SHP77 treated with DMSO at 0.1 percent for 48 hours (cell line): ENCODE data around the gene ZNF823.
"Not testable (repeated sequence)": the region's sequence is repeated elsewhere in the genome, so short reads cannot be mapped to it uniquely, and the experiment has no call there.

ENCODE experiments used
- DNase-seq: peaks from one replicate; lab custom pipeline; 2025; lab: John Stamatoyannopoulos, UW

ZNF823 gene

DNA sequence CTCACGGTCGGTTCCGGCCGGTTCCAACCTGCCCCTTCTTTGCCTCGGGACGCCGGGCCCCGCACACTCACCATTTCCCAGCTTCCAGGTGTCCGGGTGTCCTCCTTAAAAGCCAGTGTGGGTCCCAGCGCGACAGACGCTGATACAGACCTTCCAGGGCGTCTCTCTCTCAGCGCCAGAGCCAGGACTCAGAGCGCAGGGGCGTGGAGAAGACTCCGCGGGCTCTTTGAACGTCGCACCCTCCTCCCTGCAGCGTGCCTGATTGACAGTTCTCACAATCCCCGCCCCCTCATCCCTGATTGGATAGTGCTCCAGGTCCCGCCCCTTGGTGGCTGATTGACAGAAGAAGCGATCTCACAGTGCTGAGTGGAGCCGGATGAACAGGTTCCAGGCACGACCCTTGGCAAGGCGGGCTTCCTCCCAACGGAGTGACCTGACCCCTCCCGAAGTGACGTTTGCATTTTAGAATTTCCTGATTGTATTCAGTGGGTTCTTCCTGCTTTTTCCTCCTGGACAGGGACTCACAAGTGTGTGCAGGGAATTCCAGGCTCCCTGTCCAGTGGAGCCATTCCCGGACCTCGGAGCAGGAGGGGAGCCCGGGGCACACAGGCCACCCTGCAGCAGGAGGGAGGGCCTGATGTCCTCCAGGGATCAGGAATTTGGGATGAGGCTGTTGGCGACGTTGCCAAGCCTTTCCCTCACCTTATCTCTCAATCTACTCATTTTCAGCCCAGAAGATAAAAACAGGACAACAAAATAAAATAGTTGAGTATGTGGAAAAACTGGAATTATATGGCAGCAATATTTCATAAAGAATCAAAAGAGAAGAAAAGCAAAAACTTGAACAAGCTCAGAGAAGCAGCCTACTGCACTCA, at the start of gene ZNF823:
Gene ZNF823, minus strand, starts transcription at position 201 of the 875 bp plus-strand sequence. Its CDS starts 127 bp downstream, at position 74.
- DNase-seq: peak; percentile 94

DNA sequence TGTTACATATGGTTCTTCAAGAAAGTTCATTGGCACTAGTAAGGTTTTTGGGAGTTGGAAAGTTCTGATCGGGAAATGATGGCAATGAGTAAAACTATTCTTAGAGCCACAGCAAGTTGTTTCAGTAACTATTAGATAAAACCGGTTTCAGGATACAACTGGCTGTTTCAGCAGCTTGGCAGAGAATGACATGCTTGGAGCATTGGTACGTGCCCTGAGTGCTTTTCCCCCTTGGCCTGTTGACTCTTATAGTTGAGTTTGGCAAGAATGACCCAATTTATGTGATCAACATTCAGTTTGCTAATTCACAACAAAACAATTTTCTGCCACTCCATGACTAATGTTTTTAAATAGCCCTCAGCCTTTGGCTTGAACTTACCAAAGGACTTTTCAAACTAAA, 48.8 kb upstream of the ZNF823 start:
- DNase-seq: no peak

DNA sequence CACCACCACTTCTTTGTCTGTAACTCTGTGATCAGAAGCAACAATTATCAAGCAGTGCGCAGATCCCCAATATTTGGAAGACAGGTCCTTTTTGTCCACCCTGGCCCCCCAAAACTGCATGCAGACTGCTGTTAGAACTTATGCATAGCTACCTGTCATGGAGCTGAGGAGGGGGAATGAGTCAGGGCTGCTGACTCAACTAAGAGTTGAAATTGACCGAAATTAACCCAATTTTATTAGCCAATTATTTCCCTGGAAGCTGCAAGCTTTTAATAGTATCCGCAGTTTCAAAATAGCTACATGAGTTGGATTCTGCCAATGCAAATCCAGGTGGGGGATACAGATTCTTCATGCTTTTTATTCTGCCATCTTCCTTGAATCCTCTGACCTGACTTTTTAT, 45.6 kb upstream of the ZNF823 start:
- DNase-seq: no peak

DNA sequence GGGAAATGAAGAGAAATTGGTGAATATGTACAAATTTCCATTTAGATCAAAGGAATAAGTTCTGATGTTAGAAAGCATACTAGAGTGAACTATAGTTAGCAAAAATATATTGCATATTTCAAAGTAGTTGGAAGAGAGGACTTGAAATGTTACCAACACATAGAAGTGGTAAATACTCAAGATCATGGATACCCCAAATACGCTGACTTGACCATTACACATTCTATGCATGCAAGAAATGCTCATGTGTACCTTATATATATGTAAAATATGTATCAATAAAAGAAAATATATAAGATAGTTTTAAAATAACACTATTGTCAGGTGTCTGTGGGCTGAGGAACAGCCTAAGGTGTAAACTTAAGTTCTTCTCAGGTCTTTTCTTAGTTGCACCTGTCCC, 45.0 kb upstream of the ZNF823 start:
- no peak for DNase-seq

DNA sequence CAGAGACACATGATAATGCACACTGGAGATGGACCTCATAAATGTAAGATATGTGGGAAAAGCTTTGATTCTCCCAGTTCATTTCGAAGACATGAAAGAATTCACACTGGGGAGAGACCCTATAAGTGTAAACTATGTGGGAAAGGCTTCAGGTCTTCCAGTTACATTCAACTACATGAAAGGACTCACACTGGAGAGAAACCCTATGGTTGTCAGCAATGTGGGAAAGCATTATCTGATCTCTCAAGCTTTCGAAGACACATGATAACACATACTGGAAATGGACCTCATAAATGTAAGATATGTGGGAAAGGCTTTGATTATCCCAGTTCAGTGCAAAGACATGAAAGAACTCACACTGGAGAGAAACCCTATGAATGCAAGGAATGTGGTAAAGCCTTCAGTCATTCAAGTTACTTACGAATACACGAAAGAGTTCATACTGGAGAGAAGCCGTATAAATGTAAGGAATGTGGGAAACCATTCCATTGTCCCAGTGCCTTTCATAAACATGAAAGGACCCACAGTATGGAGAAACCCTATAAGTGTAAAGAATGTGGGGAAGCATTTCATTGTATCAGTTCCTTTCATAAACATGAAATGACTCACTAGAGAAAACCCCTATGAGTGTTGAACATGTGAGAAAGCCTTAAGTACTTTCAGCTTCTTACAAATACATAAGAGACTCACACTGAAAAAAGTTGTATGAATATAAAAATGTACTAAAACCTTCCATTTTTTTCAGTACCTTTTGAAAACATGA, 42.7 kb upstream of the ZNF823 start:
- DNase-seq: no peak

DNA sequence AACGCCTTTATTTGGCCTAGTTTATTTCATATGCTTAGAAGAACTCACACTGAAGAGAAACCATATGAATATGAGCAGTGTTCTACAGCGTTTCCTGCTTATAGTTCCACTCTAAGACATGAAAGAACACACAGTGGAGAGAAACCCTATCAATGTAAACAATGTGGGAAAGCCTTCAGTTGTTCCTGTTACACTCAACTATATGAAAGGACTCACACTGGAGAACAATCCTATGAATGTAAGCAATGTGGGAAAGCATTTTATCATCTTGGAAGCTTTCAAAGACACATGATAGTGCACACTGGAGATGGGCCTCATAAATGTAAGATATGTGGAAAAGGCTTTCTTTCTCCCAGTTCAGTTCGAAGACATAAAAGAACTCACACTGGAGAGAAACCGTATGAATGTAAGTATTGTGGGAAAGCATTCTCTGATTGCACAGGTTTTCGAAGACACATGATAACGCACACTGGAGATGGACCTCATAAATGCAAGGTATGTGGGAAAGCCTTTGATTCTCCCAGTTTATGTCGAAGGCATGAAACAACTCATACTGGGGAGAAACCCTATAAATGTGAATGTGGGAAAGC, 41.8 kb upstream of the ZNF823 start:
- no peak for DNase-seq

DNA sequence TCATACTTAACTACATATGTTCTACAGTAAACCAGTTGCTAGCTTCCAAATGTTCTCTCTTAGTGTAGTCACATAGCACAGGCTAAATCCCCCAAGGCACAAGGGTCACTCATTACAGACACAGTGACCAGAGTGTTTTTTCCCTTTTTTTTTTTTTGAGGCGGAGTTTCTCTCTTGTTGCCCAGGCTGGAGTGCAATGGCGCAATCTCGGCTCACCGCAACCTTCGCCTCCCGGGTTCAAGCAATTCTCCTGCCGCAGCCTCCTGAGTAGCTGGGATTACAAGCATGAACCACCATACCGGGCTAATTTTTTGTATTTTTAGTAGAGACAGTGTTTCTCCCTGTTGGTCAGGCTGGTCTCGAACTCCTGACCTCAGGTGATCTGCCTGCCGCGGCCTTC, 37.9 kb upstream of the ZNF823 start:
- DNase-seq: not testable (repeated sequence)

DNA sequence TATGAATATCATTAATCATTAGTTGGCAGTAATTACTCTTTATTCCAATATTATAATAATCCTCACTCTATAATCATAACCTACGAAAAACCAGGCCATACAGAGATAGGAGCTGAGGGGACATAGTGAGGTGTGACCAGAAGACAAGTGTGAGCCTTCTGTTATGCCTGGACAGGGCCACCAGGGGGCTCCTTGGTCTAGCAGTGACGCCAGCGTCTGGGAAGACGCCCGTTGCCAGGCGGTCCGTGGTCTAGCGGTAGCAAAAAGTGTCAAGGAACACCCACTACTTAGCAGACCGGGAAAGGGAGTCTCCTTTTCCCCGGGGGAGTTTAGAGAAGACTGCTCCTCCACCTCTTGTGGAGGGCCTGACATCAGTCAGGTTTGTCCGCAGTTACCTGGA, 32.8 kb upstream of the ZNF823 start:
- DNase-seq: not testable (repeated sequence)

DNA sequence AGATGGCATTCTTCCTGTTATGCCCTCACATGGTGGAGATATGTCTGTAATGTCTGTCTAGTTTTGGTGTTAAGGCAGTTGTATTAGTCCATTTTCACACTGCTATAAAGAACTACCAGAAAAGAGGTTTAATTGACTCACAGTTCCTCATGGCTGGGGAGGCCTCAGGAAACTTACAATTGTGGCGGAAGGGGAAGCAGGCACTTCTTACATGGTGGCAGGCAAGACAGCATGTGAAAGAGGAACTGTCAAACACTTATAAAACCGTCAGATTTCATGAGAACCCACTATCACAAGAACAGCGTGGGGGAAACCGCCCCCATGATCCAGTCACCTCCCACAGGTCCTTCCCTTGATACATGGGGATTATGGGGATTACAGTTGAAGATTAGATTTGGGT, 31.2 kb upstream of the ZNF823 start:
- DNase-seq: no peak

DNA sequence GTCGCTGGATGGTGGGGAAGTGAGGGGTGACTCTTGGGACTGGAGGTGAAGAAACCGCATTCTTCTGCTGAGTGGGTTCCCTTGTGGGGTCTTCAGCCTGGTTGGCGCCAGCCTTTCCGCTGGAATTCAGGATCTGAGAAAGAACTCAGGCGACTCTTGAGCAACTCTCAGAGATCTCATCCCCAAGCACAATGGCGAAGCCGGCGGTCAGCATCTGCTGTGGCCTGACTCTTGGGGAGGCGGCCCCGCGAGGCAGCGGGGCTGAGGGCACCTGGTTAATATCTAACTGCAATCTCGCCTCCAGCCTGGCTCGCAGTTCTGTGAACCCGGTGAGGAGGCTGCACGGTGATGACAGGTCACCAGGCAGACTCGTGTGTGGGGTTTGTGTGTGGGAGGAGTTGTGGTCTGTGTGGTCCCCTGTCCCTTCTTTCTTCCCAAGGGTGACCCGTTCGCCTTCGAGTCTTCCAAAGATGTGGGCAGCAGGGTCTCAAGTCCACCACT, 28.9 kb upstream of the ZNF823 start:
- DNase-seq: no peak

DNA sequence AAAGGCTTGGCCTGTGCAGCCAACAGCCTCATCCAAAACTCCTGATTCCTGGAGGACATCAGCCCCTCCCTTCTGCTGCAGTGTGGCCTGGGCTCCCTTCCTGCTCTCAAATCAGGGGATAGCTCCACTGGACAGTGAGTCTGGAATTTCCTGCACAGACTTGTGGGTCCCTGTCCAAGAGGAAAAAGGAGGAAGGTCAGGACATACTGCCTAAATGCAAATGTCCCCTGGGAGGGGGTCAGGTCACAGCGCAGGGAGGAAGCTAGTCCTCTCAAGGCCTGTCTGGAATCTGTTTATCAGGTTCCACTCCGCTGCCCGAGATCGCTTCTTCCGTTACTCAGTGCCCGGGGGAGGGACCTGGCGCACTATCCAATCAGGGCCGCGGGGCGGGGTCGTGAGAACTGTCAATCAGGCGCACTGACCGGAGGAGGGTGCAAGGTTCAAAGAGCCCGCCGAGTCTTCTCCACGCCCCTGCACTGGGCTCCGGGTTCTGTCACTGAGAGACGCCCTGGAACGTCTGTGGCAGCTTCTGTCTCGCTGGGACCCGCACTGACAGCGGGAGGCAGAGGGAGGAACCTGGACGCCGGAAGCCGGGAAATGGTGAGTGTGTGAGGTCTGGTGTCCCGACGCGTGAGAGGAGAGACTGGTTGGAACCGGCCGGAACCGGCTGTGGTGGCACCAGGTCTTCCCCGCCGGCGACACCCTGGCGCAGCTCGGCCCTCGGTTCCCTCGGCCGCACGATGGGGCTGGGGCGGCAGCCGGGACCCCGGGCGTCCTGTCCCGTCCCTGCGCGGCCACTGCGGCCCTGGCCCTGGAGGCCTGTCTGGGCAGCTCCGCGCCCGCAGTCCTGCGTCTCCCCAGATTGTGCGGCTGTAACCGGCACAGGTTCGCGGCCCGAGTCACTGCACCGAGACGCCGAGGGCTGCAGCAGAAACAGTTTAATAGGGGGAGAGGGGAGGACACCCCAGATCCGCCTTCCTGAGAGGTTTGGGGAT, 28.1 kb upstream of the ZNF823 start, which contains the start of gene ZNF441:
Gene ZNF441, plus strand, starts transcription at position 404 of the 995 bp plus-strand sequence. Its CDS starts 194 bp downstream, at position 598.
- peak; percentile 89 for DNase-seq

DNA sequence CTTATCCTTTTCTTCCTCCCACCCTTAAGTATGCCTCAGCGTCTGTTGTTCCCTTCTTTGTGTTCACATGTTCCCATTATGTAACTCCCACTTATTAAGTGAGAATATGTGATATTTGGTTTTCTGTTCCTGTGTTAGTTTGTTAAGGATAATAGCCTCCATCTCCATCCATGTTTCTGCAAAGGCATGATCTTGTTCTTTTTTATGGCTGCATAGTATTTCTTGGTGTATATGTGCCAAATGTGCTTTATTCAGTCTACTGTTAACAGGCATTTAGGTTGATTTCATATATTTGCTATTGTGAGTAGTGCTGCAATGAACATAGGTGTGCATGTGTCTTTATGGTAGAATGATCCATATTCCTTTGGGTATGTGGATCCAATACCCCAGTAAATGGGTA, 24.9 kb upstream of the ZNF823 start:
- no peak for DNase-seq

DNA sequence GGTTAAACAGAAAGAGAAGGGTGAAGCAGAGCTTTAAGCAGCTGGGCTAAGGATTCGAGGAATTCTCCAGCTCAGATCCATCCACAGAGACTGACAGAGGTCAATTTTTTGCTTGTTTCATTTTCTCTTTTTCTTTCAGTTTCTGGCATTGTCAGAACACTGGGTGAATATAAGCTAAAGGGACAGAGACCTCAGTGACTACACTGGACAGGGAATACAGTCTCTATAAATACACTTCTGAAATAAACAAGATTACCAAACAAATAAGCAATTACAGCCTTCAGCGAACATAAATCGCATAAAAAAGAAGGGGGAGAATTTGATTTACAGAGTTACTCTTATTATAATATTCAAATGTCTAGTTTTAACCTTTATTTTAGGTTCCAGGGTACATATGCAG, 24.4 kb upstream of the ZNF823 start:
- no peak for DNase-seq

DNA sequence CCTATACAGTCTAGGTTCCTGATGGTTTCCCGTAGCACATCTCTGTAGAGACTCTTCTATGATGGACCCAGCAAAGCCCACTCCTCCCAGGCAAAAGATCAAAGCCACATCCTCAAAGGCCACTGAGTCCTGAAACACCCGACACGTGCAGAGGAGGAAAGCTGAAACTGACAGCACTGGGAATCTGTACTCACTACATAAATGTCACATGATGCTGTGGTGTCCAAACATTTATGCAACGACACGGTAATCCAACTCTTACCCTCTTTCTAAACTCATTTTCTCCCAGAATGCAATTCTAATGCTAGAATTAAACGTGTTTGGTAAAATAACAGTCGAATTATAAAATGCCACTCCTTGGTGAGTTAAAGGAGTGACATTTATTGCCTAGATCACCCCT, 21.1 kb upstream of the ZNF823 start:
- no peak for DNase-seq

DNA sequence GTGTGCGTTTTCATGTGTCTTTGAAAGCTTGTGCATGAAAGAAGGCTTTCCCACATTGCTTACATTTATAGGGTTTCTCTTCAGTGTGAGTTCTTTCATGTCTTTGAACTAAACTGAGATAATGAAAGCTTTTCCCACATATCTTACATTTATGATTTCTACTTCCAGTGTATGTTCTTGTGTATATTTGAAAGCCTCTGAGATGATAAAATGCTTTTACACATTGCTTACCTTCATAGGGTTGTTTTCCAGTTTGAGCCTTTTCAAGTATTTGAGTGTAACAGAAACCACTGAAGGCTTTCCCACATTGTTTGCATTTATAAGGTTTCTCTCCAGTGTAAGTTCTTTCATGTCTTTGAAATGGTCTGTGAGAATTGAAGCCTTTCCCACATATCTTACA, 18.2 kb upstream of the ZNF823 start:
- DNase-seq: no peak

DNA sequence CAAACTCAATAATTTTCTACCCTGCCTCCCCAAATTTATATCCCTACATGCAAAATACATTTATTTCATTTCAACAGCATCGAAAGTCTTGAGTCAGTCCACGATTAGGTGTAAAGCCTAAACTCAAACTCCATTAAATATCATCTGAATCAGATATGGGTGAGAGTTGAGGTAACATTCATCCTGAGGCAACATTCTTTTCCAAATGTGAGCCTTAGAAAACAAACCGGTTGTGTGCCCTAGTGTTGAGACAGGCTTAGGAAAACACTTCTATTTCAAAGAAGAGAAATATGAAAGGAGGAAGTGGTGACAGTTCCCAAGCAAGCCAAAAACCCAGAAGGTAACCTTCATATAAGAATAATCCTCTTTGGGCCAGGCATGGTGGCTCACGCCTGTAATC, 15.9 kb upstream of the ZNF823 start:
- no peak for DNase-seq

DNA sequence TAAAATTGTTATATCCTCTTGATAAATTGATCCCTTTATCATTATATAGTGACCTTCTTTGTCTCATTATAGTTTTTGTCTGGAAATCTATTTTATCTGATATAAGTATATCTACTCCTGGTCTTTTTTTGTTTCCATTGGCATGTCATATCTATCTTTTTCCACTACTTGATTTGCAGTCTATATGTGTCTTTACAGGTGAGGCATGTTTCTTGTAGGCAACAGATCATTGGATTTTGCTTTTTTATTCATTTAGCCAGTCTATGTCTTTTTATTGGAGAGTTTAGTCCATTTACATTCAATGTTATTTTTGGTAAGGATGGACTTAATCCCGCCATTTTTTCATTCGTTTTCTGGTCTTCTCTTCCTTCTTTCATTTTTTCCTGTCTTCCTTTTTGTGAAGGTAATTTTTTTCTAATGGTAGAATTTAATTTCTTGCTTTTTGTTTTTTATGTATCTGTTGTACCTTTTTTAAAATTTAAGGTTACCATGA, 13.5 kb upstream of the ZNF823 start:
- no peak for DNase-seq

DNA sequence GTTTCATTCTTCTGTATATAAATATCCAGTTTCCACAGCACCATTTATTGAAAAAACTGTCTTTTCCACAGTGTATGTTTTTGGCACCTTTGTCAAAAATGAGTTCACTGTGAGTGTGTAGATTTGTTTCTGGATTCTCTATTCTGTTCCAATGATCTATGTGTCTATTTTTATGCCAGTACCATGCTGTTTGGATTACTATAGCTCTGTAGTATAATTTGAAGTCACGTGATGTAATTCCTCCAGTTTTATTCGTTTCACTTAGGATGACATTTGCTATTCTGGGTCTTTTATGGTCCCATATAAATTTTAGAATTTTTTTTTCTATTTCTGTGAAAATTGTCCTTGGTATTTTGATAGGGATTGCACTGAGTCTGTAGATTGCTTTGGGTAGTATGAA, 11.0 kb upstream of the ZNF823 start:
- DNase-seq: no peak

DNA sequence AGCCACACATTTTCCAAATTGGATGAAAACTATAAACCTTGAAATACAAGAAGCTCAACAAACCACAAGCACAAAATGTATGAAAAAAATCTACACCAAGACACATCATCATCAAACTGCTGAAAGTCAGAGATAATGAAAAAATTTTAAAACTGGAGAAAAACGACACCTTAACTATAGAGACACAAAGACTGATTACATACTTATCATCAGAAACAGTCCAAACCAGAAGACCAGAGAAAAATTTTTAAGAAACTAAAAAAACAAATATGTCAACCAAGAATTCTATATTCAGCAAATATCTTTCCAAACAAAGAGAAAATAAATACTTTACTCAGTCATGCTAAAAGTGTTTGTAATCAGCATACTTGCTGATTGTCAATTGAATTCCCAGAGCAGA, 8.5 kb upstream of the ZNF823 start:
- DNase-seq: no peak

DNA sequence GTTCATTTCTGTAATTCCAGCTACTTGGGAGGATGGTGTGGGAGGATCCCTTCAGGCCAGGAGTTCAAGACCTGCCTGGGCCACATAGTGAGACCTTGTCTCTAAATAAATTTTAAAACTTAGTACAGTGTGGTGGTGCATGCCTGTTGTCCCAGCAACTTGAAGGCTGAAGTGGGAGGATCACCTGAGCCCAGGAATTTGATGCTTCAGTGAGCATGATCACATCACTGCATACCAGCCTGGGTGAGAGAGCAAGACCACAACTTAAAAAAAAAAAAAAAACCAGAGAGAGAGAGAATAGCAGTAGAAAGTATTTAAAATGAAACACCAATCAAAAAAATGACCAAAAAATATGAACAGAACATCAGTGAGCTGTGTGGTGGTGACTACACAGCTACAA, 7.1 kb upstream of the ZNF823 start:
- no peak for DNase-seq
